ENCODE data around the gene CARD10. TPM values are rescaled to one million over a fixed set of nuclear protein-coding genes. Genes with fewer than 3 reads are reported as not detected.

Gene CARD10
- polyA plus RNA-seq, 1 of the 3 experiments (the other 2 are of a cell fraction): 14.5 TPM

DNA sequence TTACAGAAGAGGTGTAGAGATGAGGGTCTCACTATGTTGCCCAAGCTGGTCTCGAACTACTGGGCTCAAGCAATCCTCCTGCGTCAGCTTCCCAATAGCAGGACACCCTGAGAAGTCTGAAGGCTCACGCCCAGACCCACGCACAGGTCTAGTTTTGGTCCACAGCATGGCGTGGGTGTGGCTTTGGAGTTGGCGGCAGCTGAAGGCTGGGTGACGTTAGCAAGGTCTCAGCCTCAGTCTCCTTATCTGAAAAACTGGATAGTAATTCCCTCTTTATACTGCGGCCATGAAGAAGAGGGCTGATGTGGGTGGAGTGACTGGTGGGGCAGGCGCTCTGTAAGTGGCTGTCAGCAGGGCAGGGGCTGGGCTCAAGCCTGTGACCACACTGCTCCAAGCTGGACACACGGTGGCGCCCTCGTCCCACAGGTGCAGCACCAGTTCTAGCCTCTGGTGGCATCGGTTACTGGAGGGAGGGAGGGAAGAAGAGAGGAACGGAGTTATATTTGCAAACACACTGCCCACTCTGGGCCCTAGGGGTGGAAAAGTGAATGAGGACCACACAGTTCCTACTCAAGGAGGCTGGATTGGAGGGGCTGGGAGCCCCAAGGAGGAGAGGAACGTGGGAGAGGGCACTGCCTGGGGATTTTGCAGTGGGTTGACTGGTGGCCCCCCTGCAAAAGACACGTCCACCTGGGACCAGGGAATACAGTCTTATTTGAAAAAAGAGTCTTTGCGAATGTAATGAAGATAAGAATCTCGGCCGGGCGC is 19.6 kb upstream of the CARD10 start (continued):
- TF ChIP-seq, protein P1, sequence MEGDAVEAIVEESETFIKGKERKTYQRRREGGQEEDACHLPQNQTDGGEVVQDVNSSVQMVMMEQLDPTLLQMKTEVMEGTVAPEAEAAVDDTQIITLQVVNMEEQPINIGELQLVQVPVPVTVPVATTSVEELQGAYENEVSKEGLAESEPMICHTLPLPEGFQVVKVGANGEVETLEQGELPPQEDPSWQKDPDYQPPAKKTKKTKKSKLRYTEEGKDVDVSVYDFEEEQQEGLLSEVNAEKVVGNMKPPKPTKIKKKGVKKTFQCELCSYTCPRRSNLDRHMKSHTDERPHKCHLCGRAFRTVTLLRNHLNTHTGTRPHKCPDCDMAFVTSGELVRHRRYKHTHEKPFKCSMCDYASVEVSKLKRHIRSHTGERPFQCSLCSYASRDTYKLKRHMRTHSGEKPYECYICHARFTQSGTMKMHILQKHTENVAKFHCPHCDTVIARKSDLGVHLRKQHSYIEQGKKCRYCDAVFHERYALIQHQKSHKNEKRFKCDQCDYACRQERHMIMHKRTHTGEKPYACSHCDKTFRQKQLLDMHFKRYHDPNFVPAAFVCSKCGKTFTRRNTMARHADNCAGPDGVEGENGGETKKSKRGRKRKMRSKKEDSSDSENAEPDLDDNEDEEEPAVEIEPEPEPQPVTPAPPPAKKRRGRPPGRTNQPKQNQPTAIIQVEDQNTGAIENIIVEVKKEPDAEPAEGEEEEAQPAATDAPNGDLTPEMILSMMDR (IDR thresholded peaks at IDR 0.05): peak; percentile 98
- TF ChIP-seq NRF1 (IDR thresholded peaks at IDR 0.05; ENCODE audit: low read depth, low read length) (0 out of 2 replicates have a peak, but pooled peaks have one; percentile 5), SMC3 (IDR thresholded peaks at IDR 0.05; ENCODE audit: low read depth, low read length) (peak; percentile 99), GATA2 (CRISPR knock-in tag; IDR thresholded peaks at IDR 0.05) (no peak), MEF2A (IDR thresholded peaks at IDR 0.05; ENCODE audit: borderline replicate concordance, low read depth) (no peak), JUND (IDR thresholded peaks at IDR 0.05) (no peak), GABPA (IDR thresholded peaks at IDR 0.05; ENCODE audit: low read depth) (no peak), YY1 (IDR thresholded peaks at IDR 0.05; ENCODE audit: low read depth) (no peak), TCF12 (IDR thresholded peaks at IDR 0.05) (no peak), MXI1 (IDR thresholded peaks at IDR 0.05; ENCODE audit: low read depth, low read length) (peak; percentile 60; the same call in 1 of the 2 replicates), TEAD4 (IDR thresholded peaks at IDR 0.05; ENCODE audit: borderline replicate concordance, insufficient read depth) (no peak), RAD21 (IDR thresholded peaks at IDR 0.05; ENCODE audit: low read length) (peak; percentile 100)
- TF ChIP-seq, protein P2, sequence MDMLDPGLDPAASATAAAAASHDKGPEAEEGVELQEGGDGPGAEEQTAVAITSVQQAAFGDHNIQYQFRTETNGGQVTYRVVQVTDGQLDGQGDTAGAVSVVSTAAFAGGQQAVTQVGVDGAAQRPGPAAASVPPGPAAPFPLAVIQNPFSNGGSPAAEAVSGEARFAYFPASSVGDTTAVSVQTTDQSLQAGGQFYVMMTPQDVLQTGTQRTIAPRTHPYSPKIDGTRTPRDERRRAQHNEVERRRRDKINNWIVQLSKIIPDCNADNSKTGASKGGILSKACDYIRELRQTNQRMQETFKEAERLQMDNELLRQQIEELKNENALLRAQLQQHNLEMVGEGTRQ (IDR thresholded peaks at IDR 0.05; ENCODE audit: borderline replicate concordance, low read depth, low read length): no peak

DNA sequence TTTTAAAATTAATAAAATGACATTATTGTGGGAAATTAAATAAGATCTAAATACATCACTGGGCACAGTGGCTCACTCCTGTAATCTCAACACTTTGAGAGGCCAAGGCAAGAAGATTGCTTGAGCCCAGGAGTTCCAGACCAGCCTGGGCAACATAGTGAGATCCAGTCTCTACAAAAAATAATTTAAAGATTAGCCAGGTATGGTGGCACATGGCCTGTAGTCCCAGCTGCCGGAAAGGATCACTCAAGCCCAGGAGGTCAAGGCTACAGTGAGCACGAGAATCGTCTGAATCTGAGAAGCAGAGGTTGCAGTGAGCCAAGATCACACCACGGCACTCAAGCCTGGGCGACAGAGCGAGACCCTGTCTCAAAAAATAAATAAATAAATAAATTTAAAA is 15.9 kb upstream of the CARD10 start:
- H3F3A ChIP-seq (replicated peaks; ENCODE audit: insufficient read depth): no peaks in the 10 kb centered on the region
- WGBS (ENCODE audit: low lambda C conversion rate): 96% methylated on average over 6 of the region's 6 CpGs
- no peak overlapping the region for H3K9ac ChIP-seq
- no peaks in the 10 kb centered on the region for H3K9me3 ChIP-seq
- H3K36me3 ChIP-seq (replicated peaks in 1 of 2; ENCODE audit: control insufficient read depth in 1 of 2, insufficient read depth in 2 of 2, low read length in 1 of 2): no peaks in the 10 kb centered on the region
- H3K9me2 ChIP-seq: no peaks in the 10 kb centered on the region
- TF ChIP-seq RFX5 (IDR thresholded peaks at IDR 0.05; ENCODE audit: low read length): no peak
- TF ChIP-seq, protein P1 (IDR thresholded peaks at IDR 0.05): no peak
- TF ChIP-seq, protein P2 (IDR thresholded peaks at IDR 0.05; ENCODE audit: borderline replicate concordance, low read depth, low read length): no peak
- TF ChIP-seq FOXJ3 (CRISPR knock-in tag; IDR thresholded peaks at IDR 0.05): no peak
- no peak for TF ChIP-seq EP300 (IDR thresholded peaks at IDR 0.05; ENCODE audit: borderline replicate concordance in 1 of 2, low read depth in 1 of 2, low read length in 1 of 2)
- TF ChIP-seq NFIC (IDR thresholded peaks at IDR 0.05; ENCODE audit: borderline replicate concordance): no peak
- TF ChIP-seq MEF2A (IDR thresholded peaks at IDR 0.05; ENCODE audit: borderline replicate concordance, low read depth): no peak
- ChIA-PET CTCF (interaction anchor here (1.2 kb wide), 1 partner anchor 32 kb away, joined by 6 read pairs; no protein-coding TSS in a partner anchor), POLR2A (no interaction called here)
- DNase-seq: no peak
- H3K4me1 ChIP-seq (ENCODE audit: control insufficient read depth in 1 of 2, insufficient read depth in 2 of 2, low read depth in 1 of 2, low read length in 1 of 2): peaks cover 0 to 4% of the 10 kb centered on the region in 2 experiments; a peak in 2 of 4 replicates
- H3K27me3 ChIP-seq (ENCODE audit: insufficient read depth): no peaks in the 10 kb centered on the region
- H3K4me3 ChIP-seq (ENCODE audit: low read depth in 2 of 2, low read length in 1 of 2): no peak overlapping the region
- H3K79me2 ChIP-seq (ENCODE audit: insufficient read depth): no peaks in the 10 kb centered on the region
- H4K20me1 ChIP-seq (ENCODE audit: insufficient read depth): no peaks in the 10 kb centered on the region
- H3K27ac ChIP-seq (ENCODE audit: low read depth in 2 of 2, low read length in 1 of 2): no peak overlapping the region
- H3K4me2 ChIP-seq: no peak overlapping the region
- no peak overlapping the region for H2AFZ ChIP-seq (ENCODE audit: low read depth)

Measured in SK-N-SH (cell line).